ENCODE data around the gene CRACR2A. TPM values are rescaled to one million over a fixed set of nuclear protein-coding genes. Genes with fewer than 3 reads are reported as not detected.

Gene CRACR2A
- total RNA-seq, 1 experiment from 2014 or later, result 0.92 TPM

GRCh38 chr12:3761116-3761735 lies 8.3 kb upstream of the CRACR2A start:
- intact Hi-C loops (cut with micrococcal nuclease; ENCODE audit: unreplicated experiment) (no loop called here), in situ Hi-C loops (cut with HindIII; ENCODE audit: low pct_unique_long_range_greater_than_20kb, low sequenced_read_pairs) (no loop called here)
- H3K4me1 ChIP-seq (ENCODE audit: control insufficient read depth, insufficient read depth, low read length), result no peaks in the 10 kb centered on the region
- ChIA-PET CTCF (no interaction called here), POLR2A (no interaction called here)
- no peak for TF ChIP-seq TCF7L2 (IDR thresholded peaks at IDR 0.05; ENCODE audit: low read depth, low read length)
- no peak overlapping the region for H3K4me3 ChIP-seq (ENCODE audit: low read depth in 2 of 2, low read length in 2 of 2)
- H3K9me3 ChIP-seq (ENCODE audit: control insufficient read depth, insufficient read depth, low read depth, low read length), result no peaks in the 10 kb centered on the region
- ATAC-seq (no peak), DNase-seq (ENCODE audit: low read depth, low spot score) (no peak)
- no TSS peak for BruUV-seq (replicated peaks)
- no peaks in the 10 kb centered on the region for H3K36me3 ChIP-seq (ENCODE audit: control insufficient read depth, insufficient read depth, low read length)
- no peaks in the 10 kb centered on the region for H3K27me3 ChIP-seq (ENCODE audit: control insufficient read depth, insufficient read depth, low read length)
- H3K27ac ChIP-seq (ENCODE audit: low read length), result no peak overlapping the region

- in situ Hi-C loops (cut with HindIII; ENCODE audit: low pct_unique_long_range_greater_than_20kb, low sequenced_read_pairs) (no loop called here), intact Hi-C loops (cut with micrococcal nuclease; ENCODE audit: unreplicated experiment) (no loop called here)
- Histone ChIP-seq H3K4me1 (ENCODE audit: control insufficient read depth, insufficient read depth, low read length) (no peaks in the 10 kb centered on the region), H3K9me3 (ENCODE audit: control insufficient read depth, insufficient read depth, low read depth, low read length) (no peaks in the 10 kb centered on the region), H3K27ac (ENCODE audit: low read length) (no peak overlapping the region), H3K4me3 (ENCODE audit: low read depth in 2 of 2, low read length in 2 of 2) (no peak overlapping the region), H3K27me3 (ENCODE audit: control insufficient read depth, insufficient read depth, low read length) (no peaks in the 10 kb centered on the region), H3K36me3 (ENCODE audit: control insufficient read depth, insufficient read depth, low read length) (no peaks in the 10 kb centered on the region)
- no peak for DNase-seq (ENCODE audit: low read depth, low spot score)
- no TSS peak for BruUV-seq (replicated peaks)
- TF ChIP-seq POLR2AphosphoS5 (IDR thresholded peaks at IDR 0.05; ENCODE audit: low read depth, low read length) (no peak), SIN3A (IDR thresholded peaks at IDR 0.05; ENCODE audit: borderline replicate concordance, insufficient read depth, low read depth, low read length) (no peak), CTCF (IDR thresholded peaks at IDR 0.05) (no peak), REST (IDR thresholded peaks at IDR 0.05; ENCODE audit: insufficient read depth in 1 of 2, low read depth in 2 of 2, low read length in 1 of 2) (no peak), TCF7L2 (IDR thresholded peaks at IDR 0.05; ENCODE audit: low read depth, low read length) (no peak)
- POLR2A ChIA-PET, result no interaction called here
- CTCF ChIA-PET, result no interaction called here
- no peak for ATAC-seq
These were observed 7.0 kb upstream of the CRACR2A start for GRCh38 chr12:3759878-3760277.

- no peak for ATAC-seq
- ChIA-PET POLR2A (no interaction called here), CTCF (no interaction called here)
- intact Hi-C loops (cut with micrococcal nuclease; ENCODE audit: unreplicated experiment), result no loop called here
- no peak for DNase-seq (ENCODE audit: low read depth, low spot score)
- Histone ChIP-seq H3K4me3 (ENCODE audit: low read depth in 2 of 2, low read length in 2 of 2) (no peak overlapping the region), H3K27me3 (ENCODE audit: control insufficient read depth, insufficient read depth, low read length) (no peaks in the 10 kb centered on the region; the same call in 1 of the 2 replicates), H3K36me3 (ENCODE audit: control insufficient read depth, insufficient read depth, low read length) (no peaks in the 10 kb centered on the region), H3K9me3 (ENCODE audit: control insufficient read depth, insufficient read depth, low read depth, low read length) (no peaks in the 10 kb centered on the region), H3K27ac (ENCODE audit: low read length) (no peak overlapping the region), H3K4me1 (ENCODE audit: control insufficient read depth, insufficient read depth, low read length) (no peaks in the 10 kb centered on the region; the same call in 1 of the 2 replicates)
- in situ Hi-C loops (cut with HindIII; ENCODE audit: low pct_unique_long_range_greater_than_20kb, low sequenced_read_pairs), result no loop called here
- no TSS peak for BruUV-seq (replicated peaks)
- TF ChIP-seq TCF7L2 (IDR thresholded peaks at IDR 0.05; ENCODE audit: low read depth, low read length) (no peak), CTCF (IDR thresholded peaks at IDR 0.05) (no peak), POLR2AphosphoS5 (IDR thresholded peaks at IDR 0.05; ENCODE audit: low read depth, low read length) (no peak), SIN3A (IDR thresholded peaks at IDR 0.05; ENCODE audit: borderline replicate concordance, insufficient read depth, low read depth, low read length) (no peak), REST (IDR thresholded peaks at IDR 0.05; ENCODE audit: insufficient read depth in 1 of 2, low read depth in 2 of 2, low read length in 1 of 2) (no peak)
These were observed 4.4 kb upstream of the CRACR2A start for GRCh38 chr12:3757261-3757660.

Data from Panc1 (cell line).